Stimulated activated CD8-positive, alpha-beta memory T cell treated with anti-CD3 and anti-CD28 coated beads, Interleukin-12 subunit alpha, Interleukin-12 subunit beta, amount 100 ng/mL, for 24 hours (primary cell): Measurements from ENCODE around the gene NWD2.
"Not testable (repeated sequence)": the region's sequence is repeated elsewhere in the genome, so short reads cannot be mapped to it uniquely, and the experiment has no call there.

Experiments used
- DNase-seq: peaks from one replicate; pipeline ENCODE4 v3.0.0-alpha.2; 2020; ENCODE audit errors: extremely low read depth

Gene NWD2

GRCh38 chr4:37244583-37245390 is at the start of gene NWD2:
TSS of gene NWD2 (plus strand) at chr4:37244743. CDS start at chr4:37245068, 325 bp downstream.
- no peak for DNase-seq

GRCh38 chr4:37197899-37198298 is 46.6 kb upstream of the NWD2 start:
- DNase-seq, result no peak

- DNase-seq, result not testable (repeated sequence)
Measured at GRCh38 chr4:37204740-37205139, 39.8 kb upstream of the NWD2 start.

GRCh38 chr4:37216209-37216608 is 28.3 kb upstream of the NWD2 start:
- no peak for DNase-seq

GRCh38 chr4:37219242-37219641 is 25.3 kb upstream of the NWD2 start:
- no peak for DNase-seq

GRCh38 chr4:37219990-37220389 is 24.6 kb upstream of the NWD2 start:
- DNase-seq, result no peak

GRCh38 chr4:37220685-37221084 is 23.9 kb upstream of the NWD2 start:
- no peak for DNase-seq

- DNase-seq, result no peak
Measured at GRCh38 chr4:37223732-37224131, 20.8 kb upstream of the NWD2 start.

GRCh38 chr4:37224854-37225253 is 19.7 kb upstream of the NWD2 start:
- no peak for DNase-seq

- no peak for DNase-seq
Measured at GRCh38 chr4:37225778-37226177, 18.8 kb upstream of the NWD2 start.

- no peak for DNase-seq
Measured at GRCh38 chr4:37232315-37232714, 12.2 kb upstream of the NWD2 start.

- DNase-seq, result no peak
Measured at GRCh38 chr4:37236165-37236564, 8.4 kb upstream of the NWD2 start.

GRCh38 chr4:37241647-37242046 is 2.9 kb upstream of the NWD2 start:
- no peak for DNase-seq

GRCh38 chr4:37243051-37243450 is 1.5 kb upstream of the NWD2 start:
- no peak for DNase-seq

GRCh38 chr4:37243722-37244582 is 591 bp upstream of the NWD2 start:
- no peak for DNase-seq

- no peak for DNase-seq
Measured at GRCh38 chr4:37245391-37245954, 930 bp downstream of the NWD2 start.

GRCh38 chr4:37246891-37247290 is 2.3 kb downstream of the NWD2 start:
- no peak for DNase-seq

GRCh38 chr4:37258221-37258620 is 13.7 kb downstream of the NWD2 start:
- DNase-seq, result no peak

- no peak for DNase-seq
Measured at GRCh38 chr4:37268319-37268718, 23.8 kb downstream of the NWD2 start.

- DNase-seq, result no peak
Measured at GRCh38 chr4:37279121-37279520, 34.6 kb downstream of the NWD2 start.

- DNase-seq, result no peak
Measured at GRCh38 chr4:37279894-37280592, 35.5 kb downstream of the NWD2 start.

GRCh38 chr4:37299468-37299867 is 54.9 kb downstream of the NWD2 start:
- no peak for DNase-seq
